Stimulated activated CD4-positive, alpha-beta T cell treated with anti-CD3 and anti-CD28 coated beads, Interleukin-4, amount 100 ng/mL, for 1 hour (primary cell): ENCODE data around the gene THADA.

ENCODE experiments used
- DNase-seq: peaks from one replicate; pipeline ENCODE4 v3.0.0-alpha.2; 2020

THADA gene

DNA sequence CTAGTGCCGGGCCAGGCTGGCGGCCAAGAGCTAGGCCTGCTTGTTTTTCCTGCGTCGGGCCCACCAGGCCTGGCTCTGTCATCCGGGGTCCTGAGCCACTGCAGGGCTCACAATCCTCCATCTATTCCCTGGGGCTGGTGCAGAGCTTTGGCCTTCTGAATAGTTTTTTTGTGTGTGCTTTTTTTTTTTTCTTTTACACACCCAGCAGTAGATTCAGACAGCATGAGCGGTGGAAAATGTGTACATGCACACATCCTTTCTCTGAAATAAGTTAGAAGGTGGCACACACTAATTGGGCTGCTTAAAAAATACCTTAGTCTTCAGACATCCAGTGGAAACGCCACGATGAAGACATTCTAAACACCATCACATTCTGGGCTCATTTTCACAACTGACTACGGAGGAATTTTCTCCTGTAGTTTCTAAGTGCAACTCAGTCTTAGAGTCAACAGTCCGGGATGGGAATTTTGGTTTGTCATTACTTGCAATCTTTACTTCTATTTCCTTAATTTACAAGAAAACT is 375.5 kb downstream of the THADA start:
- no peak for DNase-seq

DNA sequence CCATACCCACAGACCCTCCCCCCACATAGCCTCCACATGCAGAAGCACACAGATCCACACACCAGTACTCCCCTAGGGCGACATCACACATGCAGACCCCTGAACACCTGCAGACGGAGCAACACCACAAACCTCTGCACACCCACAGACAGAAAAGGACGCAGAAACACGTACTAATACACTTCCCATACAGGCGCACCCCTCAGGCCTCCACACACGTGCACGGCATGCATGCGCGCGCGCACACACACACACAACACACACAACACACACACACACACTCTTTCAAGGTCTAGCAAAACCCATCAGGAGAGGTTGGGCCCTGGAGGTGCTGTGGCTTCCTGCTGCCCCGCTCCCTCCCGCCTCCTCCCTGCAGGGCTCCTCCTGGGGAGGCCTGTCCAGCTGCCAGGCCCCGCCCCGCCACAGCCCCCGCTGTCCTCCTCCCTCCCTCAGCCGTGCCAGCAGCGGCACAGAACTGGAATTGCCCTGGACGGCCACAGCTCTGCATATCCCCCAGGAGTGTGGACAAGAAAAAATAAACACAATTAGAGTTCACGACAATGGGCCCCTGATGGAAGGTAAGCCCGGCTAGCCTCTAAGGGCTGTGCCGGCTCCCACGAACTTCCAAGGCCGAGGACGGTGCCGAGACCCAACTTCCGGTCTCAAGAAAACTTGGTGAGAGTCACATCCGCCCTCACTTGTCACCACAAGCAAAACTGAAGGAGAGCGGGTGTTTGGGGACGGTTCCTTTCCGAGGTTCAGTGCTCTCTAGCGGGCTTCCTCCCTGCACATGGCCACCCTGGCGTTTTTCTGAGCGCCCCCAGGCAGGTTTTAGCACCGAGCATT is 376.2 kb downstream of the THADA start:
- DNase-seq: peak; percentile 64

DNA sequence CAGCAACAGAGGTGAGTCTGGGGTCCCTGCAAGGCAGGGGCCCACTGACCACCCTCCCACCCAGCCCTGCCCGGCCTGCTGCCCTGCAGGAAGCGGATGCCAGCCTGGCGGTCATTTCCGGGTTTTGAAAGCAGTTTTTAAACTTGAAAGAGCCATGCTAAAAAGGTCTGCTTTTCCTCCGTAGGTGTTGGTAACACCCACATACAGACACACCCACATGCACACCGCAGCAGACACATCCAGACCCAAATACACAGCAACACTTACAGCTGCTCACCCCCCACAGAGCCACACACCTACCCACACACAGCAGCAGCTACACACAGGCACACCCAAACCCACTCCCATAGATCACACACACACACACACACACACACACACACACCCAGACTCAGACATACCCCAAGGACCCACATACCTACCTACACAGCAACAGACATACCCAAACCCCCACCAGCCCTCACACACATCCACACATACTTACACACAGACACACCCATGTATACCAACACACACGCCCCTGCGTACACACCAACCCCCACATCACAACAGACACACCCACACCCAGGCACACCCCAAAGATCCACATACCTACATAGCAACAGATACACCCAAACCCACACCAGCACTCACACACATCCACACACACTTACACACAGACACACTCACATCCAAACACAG is 377.0 kb downstream of the THADA start:
- peak; percentile 50 for DNase-seq

DNA sequence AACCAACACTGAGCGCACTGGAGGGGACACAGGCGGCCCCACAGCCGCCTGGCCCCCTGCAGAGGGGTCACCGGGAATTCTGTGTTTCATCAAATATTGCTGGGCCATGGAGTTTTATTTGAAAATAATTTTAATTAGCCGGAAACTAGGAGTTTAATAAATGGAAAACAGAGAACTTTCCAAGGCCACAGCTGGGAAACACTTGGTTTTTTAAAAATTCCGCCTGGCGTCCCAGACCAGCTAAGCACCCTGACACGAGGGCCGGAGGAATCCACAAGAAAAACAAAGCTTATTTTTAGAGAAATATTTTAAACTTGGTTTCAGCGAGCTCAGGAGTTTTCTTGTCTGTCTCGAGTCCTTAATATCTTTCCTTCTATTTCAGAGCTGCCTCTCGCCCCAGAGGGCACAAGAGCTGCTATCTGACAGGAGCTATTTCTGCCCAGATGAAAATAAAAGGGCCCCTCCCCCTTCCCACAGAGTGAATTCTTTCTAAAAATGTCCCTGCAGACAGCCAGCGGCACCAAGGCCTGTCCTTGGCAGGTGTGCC is 377.6 kb downstream of the THADA start:
- DNase-seq: no peak

DNA sequence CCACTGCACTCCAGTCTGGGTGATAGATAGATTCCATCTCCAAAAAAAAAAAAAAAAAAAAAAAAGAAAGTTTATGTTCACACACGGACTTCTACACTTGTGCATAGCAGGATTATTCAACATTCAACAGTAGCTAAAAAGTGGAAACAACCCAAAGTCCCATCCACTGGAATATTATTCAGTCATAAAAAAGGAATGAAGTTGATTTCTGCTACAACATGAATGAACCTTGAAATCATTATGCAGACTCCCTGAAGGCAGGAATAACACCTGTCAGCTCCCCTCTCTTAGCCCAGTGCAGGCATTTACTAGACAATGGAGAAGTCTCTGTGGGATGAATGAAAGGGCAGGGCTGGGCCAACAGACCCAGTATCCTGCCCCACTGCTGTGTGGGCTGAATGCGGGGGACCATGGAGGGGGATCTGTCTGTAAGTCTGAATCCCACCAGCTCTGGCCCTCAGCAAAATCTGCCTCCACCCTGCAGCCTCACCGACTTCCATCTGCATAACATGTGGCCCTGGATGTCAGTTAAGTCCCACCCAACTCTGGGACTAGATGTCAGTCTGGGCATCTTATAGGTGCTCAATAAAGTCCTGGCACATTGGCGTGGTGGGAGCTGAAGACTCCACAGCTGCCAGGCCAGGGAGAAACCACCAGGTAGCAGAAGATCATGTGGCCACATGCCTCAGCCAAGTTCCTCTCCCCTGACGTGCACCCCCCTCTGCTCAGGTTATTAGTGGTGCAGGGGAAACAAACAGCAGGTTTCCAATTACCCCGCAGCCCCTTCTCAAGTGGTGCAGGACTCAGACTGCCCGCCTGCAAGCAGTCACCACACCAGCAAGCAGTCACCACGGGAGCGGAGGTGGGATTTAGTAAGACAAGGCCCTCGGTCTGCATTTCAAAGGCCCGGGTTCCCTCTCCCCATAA is 378.3 kb downstream of the THADA start:
- DNase-seq: no peak

DNA sequence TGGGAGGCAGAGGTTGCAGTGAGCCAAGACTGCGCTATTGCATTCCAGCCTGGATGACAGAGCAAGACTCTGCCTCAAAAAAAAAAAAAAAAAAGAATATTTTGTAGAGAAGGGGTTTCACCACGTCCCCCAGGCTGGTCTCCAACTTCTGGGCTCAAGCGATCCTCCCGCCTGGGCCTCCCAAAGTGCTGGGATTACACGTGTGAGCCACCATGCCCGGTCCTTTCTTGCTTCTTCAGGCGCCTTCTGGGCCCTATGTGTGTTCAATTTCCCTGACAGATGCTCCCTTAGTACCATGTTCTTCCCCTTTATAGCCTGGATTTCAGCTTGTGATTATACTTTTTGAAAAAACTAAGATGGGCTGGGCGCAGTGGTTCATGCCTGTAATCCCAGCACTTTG is 379.2 kb downstream of the THADA start:
- no peak for DNase-seq

DNA sequence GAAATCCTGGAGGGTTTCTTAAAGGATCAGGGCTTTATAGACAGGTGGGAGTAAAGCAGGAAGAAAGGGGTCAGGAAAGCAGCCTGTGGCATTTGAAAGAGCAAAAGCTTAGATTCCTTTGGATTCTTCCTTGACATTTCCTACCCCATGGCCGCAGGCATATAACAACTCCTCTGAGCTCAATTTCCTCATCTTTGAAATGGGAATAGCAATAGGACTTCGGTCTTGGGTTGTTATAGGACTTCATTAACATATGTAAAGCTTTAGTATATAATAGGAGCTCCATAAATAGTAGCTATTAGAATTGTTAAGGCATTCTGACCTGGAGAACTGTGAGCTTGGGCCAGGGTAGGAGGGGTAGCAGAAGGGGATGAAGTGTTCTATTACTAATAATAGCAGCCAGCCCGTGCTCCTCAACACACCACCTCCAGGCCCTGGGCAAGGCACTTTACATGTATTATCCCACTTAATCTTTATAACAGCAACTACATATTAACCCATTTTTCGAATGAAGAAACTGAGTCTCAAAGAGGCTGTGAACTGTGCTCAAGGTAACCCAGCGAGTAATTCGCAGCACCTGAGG is 380.1 kb downstream of the THADA start:
- DNase-seq: no peak

DNA sequence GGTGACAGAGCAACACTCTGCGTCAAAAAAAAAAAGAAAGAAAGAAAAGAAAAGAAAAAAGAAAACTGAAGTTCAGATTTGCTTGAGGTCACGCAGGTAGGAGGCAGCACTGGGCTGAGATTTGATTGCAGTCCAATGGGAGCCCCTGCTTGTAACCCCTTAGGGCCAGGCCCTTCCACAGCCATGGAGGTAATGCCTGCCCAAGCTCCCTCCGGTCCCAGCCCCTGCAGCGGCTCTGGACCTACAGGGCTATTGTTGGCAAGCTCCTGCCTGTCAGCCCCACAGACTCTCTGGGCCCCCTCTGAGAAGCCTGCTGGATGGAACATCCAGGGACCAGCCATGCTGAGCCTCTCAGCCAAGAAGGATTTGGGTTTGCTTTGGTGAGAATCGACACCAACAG is 381.6 kb downstream of the THADA start:
- DNase-seq: no peak

DNA sequence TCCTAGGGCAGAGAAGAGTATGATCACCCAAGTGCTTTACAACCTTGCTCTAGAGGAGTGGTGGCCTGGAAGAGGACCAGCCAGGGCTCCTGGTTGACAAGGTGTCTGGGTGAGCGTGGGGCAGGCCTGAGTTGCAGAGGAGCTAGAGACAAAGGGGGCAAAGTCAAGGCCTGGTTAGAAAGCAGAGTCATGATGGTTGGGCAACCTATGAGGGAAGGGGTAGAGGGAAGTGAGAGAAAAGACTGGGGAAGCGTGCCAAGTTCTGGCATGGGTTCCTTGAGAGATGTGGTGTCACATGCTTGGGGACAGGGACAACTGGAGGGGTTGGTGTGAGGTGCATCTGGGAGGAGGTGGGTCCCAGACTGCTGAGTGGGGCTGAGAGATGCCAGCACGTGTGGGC is 382.9 kb downstream of the THADA start:
- DNase-seq: no peak

DNA sequence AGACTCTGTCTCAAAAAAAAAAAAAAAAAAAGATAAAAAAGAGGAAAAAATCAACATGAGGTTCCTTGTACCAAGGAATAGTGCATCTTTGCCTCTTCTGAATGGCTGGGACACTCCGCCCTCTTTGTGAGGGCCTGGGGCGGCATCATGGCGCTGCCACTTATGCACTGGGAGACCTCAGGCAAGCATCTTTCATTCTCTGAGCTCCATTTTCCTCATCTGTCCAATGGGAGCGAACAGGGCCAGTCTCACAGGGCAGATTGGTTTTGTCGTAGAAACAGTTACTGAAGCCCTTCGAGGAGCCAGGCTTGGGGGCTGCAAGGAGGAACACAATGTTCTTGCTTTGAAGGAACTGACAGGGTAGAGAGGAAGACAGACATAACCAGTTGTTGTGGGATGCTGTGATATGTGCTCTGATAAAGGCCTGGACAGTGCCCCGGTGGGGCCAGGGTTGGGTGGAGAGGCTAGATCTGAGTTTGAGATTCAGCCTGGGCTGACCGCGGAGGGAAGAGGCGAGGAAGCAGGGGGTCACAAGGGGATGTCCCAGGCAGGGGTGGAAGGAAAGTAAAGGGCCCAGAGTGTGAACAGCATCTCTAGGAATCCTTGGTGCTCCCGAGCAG is 383.5 kb downstream of the THADA start:
- DNase-seq: no peak

DNA sequence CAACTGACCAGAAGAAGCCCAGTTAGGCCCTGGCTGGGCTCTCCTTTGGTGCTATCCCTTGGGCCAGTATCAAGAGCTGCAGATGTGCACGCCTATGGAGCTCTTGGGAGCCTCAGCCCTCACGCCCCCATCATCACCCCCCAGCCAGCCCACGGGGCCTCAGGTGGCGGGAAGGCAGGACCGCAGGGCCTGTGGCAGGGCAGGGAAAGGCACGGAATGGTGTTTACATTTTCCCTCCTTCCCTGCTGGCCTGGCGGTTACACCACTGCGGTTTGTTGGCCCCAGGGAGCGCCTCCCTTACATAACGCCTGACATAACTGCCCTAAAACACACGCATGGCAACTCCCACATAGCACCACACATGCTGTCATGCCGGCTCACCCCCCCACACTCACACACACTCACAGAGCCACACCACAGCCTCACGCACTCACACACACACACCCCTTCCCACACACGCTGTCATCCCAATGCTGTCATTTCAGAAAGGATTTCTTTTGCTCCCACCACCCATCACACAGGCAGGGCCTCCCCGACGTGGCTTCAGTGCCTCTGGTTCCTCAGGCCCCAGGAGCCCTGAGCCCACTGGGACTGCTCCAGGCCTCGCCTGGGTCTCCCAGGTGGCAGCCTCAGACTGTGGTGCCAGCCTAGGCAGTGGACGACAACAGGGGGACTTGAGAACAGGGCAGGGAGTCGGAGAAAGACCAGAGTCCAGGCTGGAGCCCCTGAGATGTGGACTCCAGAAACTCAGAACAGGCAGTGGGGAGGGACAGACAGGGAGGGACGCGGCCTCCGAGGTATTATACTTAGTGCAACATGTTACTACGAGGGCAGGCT is 385.2 kb downstream of the THADA start:
- DNase-seq: peak; percentile 43

DNA sequence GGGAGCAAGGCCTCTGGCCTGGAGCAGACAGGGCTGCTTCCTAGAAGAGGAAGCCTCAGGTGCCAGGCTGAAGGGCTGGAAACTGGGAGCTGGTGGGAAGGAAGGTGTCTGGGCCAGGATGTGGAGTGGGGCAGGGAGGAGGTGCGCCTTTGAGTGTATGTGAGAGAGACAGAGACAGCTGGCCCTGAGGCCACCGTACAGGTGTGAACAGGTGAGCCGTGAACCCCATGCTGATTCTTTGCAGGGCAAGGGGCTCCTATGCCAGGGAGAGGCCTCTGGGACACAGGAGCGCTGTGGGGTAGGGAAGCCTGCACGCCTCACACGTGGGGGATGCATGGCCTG is 385.7 kb downstream of the THADA start:
- DNase-seq: no peak

DNA sequence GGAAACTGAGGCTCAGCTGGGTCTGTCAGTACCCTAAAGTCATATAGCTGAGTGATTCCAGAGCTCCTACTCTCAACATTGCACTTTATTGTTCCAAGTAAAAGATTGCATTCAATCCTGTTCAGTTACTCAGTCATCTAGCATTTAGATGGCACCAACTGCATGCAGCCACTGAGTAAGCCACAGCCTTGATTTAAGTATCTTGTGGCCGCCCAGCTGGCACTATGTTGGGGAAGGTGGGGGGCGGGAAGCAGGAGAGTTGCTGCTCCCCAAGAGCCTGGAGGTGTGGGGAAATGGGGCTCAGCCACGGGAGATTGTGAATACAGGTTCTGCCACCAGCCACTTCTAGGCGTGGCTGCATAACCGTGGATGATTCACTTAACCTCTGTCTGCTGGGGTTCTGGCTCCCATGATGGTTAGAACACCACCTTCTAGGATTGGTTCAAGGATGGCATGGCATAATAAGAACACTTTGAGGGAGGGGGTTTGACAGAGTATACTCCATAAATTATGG is 386.6 kb downstream of the THADA start:
- DNase-seq: no peak

DNA sequence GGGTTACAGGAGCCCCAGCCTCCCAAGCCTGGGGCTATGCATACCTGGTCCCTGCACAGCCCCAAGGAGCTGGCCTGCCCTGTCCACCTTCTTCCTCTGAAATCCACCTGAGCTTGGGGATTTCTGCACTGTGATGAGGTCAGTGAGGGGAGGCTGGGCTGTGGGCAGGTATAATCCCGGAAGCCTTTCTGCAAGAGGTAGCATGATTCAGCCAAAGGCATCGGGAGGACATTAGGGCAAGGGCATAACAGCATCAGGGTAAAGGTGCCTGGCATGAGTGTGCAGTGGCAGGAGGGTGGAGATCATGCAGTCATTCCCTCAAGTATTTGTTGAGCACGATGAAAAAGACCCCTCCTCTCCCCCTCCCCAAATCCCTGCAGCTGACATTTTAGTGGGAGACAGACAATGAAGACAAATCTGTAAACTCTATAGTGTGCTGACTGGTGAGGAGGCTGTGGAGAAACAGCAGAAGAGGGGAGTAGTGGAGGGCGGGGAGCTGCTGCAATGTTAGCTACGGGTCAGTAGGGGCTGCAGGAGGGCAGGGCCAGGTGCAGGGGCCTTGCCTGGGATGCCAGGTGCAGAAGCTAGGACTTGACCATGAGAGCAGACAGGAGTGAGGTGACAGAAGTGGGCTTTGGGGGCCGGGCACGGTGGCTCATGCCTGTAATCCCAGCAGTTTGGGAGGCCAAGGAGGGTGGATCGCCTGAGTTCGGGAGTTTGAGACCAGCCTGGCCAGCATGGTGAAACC is 388.1 kb downstream of the THADA start:
- no peak for DNase-seq

DNA sequence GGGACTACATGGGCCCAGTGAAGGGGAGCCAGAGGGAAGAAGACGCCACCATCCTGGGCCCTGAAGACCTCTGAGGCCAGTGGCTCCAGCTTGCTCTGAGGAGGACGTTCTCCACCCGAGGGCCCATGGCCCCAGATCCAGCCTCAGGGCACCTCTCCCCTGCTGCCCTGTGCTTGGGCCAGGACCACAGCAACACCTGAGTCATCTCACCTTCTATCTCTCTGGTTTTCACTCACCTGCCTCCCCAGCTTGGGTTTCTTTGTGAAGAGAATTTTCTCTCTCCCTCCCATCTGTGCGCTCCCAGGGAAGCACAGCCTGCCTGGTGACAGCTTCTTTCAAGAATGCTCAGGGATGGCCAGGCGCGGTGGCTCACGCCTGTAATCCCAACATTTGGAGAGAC is 389.2 kb downstream of the THADA start:
- DNase-seq: no peak

DNA sequence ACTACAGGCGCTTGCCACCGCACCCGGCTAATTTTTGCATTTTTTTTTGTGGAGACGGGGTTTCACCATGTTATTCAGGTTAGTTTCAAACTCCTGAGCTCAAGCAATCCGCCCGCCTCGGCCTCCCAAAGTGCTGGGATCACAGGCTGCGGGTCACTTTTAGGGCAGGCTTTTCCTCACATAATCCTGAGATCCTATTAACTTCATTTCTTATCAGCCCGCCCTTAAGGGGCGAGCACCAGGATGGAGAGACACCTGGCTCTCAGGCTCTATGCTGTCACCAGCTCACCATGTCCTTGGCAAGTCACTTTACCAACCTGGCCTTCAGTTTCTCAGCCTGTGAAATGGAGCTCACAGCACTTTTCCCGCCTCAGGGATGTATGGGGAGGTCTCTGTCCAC is 392.5 kb downstream of the THADA start:
- no peak for DNase-seq

DNA sequence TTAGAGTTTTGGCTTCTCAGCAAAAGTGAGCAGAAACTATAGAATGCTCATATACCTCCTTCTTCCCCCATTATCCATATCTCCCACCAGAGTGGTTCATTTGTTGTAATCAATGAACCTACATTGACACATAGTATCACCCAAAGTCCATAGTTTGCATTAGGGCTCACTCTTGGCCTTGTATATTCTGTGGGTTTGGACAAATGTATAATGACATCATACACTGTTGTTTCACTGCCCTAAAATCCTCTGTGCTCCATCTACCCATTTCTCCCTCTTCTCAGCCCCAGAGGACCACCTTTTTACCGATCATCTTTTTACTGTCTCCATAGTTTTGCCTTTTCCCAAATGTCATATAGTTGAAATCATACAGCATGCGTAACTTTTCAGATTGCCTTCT is 393.5 kb downstream of the THADA start:
- DNase-seq: no peak

DNA sequence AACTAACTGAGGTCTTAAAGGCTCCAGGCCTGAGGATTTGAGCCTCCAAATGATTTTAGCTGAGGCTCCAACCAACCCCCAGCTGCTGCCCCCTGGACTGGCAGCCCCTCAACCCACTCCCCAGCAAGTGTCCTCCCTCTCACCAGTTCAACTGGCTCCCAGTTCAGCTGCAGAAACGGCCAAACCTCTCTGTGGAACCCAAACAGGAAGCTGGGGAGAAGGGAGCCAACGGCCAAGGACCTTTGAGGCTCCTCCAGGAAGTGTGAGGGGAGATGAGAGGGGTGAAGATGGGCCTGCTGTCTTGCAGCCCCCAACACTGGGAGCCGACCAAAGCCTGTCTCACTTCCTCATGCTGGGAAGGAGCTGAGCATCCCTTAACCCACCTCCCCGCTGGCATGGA is 394.3 kb downstream of the THADA start:
- DNase-seq: no peak

DNA sequence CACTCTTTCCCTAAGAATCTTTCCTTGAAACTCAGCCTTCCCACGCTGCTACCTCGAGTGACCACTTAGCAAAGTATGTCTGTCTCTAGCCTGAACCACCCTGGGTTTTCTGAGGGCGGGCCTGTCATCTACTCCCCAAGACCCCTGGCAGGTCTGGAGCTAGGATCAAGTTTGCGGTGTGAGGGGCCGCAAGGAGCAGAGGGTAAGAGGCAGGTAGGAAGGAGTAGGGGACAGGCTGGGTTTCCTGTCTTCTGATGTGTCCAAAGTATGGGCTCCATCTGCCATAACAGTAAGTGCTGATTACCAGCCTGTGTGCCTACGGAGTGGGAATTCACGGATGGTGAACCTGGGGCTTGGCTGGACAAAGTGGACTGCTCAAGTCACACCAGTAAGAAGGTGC is 394.8 kb downstream of the THADA start:
- no peak for DNase-seq
